ENCODE results near the gene CLTCL1.

CLTCL1 gene

GRCh38 chr22:19131685-19132015 is 159.9 kb downstream of the CLTCL1 start:
- DNase-seq (ENCODE audit: low spot score): no peak

DNA sequence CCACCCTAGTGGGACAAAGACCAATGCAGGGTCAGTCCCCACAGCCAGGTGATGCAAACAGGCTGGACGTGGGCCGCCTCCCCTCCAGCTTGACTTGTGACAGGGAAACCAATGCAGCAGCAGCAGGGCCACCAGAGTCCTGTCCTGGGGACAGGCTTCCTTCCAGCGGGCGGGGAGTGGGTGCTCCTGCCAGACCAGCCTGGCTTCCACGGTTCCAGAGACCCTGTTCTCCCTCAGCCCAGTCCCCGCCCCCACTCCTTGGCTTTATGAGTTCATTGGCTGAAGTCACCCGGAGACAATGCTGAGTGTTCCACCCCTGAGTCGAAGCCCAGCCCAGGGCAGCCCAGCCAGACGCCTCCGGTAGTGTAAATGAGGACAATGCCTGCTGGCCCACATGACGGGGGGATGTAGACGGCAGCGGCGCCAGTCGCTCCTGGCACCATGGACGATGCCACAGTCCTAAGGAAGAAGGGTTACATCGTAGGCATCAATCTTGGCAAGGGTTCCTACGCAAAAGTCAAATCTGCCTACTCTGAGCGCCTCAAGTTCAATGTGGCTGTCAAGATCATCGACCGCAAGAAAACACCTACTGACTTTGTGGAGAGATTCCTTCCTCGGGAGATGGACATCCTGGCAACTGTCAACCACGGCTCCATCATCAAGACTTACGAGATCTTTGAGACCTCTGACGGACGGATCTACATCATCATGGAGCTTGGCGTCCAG is 160.4 kb downstream of the CLTCL1 start, which contains the start of gene TSSK2:
TSS of gene TSSK2 (plus strand) at position 350 of the 726 bp plus-strand sequence. CDS start at position 442, 92 bp downstream.
- DNase-seq (ENCODE audit: low spot score): no peak

DNA sequence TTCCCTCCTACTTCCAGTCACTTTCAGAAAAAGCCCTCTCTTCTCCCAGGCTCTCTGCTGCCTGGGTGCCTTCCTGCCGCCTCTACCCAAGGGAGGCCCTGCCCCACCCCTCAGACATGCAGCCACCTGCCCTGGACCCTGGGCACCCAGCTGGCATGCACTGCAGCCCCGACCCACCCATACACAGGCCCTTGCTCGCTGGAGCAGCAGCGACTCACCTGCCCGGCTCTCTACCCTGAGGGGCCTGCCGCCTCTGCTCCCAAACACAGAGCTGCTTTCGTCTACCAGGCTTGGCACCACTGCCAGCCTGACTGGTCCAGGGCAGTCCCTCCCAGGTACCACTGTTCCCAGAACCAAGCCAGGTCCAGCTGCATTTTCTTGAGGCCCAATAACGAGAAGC is 161.6 kb downstream of the CLTCL1 start:
- DNase-seq (ENCODE audit: low spot score): no peak
